Erythroblast (primary cell): ENCODE data around the gene AUTS2.

Source experiments
- GATA1 ChIP-seq: IDR thresholded peaks from 2 replicates; pipeline ENCODE4 v1.6.1; 2011; ENCODE audit warnings: low read depth, mild to moderate bottlenecking, control low read depth, low read length, moderate library complexity
- POLR2A ChIP-seq: IDR thresholded peaks from 2 replicates; pipeline ENCODE4 v1.6.1; 2011; ENCODE audit warnings: mild to moderate bottlenecking, low read length

GRCh38 chr7:70500261-70500660 is 902.0 kb downstream of the AUTS2 start:
- TF ChIP-seq POLR2A (no peak), GATA1 (no peak)
